ENCODE data around the gene DIAPH2. TPM values are rescaled to one million over a fixed set of nuclear protein-coding genes. Genes with fewer than 3 reads are reported as not detected.
"Not testable (repeated sequence)": the region's sequence is repeated elsewhere in the genome, so short reads cannot be mapped to it uniquely, and the experiment has no call there.

Gene DIAPH2
- total and polyA plus RNA-seq, 8 donors = 1.9 to 10.0 (median 5.9) TPM

DNA sequence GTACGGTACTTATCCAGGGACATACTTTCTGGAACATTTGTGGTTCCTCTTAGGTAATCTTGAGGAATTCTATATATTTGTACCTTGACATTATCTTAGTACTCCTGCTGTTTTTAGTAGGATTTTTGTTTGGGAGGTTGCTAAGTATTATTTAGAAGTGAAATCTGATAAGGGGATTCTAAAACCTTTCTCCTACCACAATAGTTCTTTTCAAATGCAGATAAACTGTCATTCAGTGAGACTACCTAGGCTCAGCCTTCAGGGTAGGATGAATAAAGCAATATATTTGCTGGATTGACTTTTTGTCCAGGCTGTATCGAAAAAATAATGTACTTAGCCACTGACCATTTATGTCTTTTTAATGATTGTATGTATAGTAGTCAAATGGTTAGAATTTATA, 25.4 kb downstream of the DIAPH2 start:
- no peak overlapping the region for H3K27ac ChIP-seq
- FAIRE-seq (no peak), DNase-seq (no peak), ATAC-seq (no peak)
- no peaks in the 10 kb centered on the region for H3K4me1 ChIP-seq
- TF ChIP-seq, protein P1, sequence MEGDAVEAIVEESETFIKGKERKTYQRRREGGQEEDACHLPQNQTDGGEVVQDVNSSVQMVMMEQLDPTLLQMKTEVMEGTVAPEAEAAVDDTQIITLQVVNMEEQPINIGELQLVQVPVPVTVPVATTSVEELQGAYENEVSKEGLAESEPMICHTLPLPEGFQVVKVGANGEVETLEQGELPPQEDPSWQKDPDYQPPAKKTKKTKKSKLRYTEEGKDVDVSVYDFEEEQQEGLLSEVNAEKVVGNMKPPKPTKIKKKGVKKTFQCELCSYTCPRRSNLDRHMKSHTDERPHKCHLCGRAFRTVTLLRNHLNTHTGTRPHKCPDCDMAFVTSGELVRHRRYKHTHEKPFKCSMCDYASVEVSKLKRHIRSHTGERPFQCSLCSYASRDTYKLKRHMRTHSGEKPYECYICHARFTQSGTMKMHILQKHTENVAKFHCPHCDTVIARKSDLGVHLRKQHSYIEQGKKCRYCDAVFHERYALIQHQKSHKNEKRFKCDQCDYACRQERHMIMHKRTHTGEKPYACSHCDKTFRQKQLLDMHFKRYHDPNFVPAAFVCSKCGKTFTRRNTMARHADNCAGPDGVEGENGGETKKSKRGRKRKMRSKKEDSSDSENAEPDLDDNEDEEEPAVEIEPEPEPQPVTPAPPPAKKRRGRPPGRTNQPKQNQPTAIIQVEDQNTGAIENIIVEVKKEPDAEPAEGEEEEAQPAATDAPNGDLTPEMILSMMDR (IDR thresholded peaks at IDR 0.05) = no peak
- H3K4me3 ChIP-seq = no peak overlapping the region
- intact Hi-C loops (cut with DNase I) = no loop called here
- no peaks in the 10 kb centered on the region for H3K27me3 ChIP-seq
- 78 to 92% methylated on average over 2 of the region's 2 CpGs for WGBS, 2 donors
- no peaks in the 10 kb centered on the region for H3K9me3 ChIP-seq
- no peaks in the 10 kb centered on the region for H3K36me3 ChIP-seq

DNA sequence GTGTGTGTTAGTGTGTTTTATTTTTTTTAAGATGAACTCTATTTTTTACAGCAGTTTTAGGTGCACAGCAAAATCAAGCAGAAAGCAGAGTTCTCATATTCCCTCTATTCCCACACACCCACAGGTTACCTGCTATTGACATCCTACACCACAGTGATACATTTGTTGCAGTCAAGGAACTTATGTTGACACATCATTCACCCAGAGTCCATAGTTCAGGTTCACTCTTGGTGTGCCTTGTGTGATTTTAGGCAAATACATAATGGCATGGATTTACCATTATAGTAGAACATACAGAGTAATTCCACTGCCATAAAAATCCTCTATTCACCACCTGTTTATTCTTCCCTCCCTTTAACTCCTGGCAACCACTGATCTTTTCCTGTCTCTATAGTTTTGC, 28.7 kb downstream of the DIAPH2 start:
- DNase-seq (no peak), ATAC-seq (peak in 3 of 4 donors; percentile 57 to 80 (median 67)), FAIRE-seq (peak; percentile 90)
- no peaks in the 10 kb centered on the region for H3K27me3 ChIP-seq
- TF ChIP-seq, protein P1 (IDR thresholded peaks at IDR 0.05) = no peak
- intact Hi-C loops (cut with DNase I) = no loop called here
- H3K27ac ChIP-seq = no peak overlapping the region
- H3K4me3 ChIP-seq = no peak overlapping the region
- no peaks in the 10 kb centered on the region for H3K4me1 ChIP-seq
- no peaks in the 10 kb centered on the region for H3K9me3 ChIP-seq
- H3K36me3 ChIP-seq = no peaks in the 10 kb centered on the region

DNA sequence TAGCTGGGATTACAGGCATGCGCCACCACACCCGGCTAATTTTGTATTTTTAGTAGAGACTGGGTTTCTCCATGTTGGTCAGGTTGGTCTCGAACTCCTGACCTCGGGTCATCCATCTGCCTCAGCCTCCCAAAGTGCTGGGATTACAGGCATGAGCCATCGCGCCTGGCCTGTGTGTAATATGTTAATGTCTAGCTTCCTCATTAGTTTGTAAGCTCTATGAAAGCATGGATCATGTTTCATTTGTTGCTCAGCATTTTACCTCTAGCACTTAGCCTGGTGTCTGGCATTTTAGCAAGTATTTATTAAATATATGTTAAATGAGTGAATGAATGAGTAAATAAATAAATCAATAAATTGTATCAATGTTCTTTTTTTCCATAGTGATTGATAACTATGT, 29.8 kb downstream of the DIAPH2 start:
- ATAC-seq; intact Hi-C loops (cut with DNase I); H3K4me3 ChIP-seq; H3K27ac ChIP-seq; DNase-seq; H3K4me1 ChIP-seq; H3K9me3 ChIP-seq; H3K36me3 ChIP-seq; H3K27me3 ChIP-seq: not testable (repeated sequence)
- 82 to 91% methylated on average over 6 of the region's 6 CpGs for WGBS, 2 donors
- FAIRE-seq = peak; percentile 39

DNA sequence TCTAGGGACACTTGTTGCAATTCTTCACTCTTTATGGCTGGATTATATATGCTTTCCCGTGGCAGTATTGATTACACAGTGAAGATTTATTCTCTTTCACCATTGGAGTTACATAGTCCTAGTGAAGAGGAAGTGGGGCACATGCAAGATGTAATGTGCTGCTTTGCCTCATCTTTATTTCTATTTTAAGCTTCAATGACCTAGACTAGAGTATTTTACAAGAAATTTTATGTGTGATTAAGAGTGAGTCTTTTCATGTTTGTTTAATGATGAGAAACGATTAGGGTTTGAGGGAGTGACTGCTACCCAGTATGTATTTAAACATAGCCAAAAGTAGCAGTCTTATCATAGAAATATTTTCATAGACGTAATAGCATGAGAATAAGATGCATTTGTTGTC, 30.8 kb downstream of the DIAPH2 start:
- FAIRE-seq = peak; percentile 34
- no peak for DNase-seq
- no peak overlapping the region for H3K4me3 ChIP-seq
- H3K27me3 ChIP-seq = no peaks in the 10 kb centered on the region
- intact Hi-C loops (cut with DNase I) = no loop called here
- no peaks in the 10 kb centered on the region for H3K9me3 ChIP-seq
- WGBS, 2 donors = 29 to 33% methylated on average over 3 of the region's 3 CpGs
- ATAC-seq = no peak
- no peak overlapping the region for H3K27ac ChIP-seq
- TF ChIP-seq, protein P1 (IDR thresholded peaks at IDR 0.05) = no peak
- H3K4me1 ChIP-seq = no peaks in the 10 kb centered on the region
- H3K36me3 ChIP-seq = no peaks in the 10 kb centered on the region

DNA sequence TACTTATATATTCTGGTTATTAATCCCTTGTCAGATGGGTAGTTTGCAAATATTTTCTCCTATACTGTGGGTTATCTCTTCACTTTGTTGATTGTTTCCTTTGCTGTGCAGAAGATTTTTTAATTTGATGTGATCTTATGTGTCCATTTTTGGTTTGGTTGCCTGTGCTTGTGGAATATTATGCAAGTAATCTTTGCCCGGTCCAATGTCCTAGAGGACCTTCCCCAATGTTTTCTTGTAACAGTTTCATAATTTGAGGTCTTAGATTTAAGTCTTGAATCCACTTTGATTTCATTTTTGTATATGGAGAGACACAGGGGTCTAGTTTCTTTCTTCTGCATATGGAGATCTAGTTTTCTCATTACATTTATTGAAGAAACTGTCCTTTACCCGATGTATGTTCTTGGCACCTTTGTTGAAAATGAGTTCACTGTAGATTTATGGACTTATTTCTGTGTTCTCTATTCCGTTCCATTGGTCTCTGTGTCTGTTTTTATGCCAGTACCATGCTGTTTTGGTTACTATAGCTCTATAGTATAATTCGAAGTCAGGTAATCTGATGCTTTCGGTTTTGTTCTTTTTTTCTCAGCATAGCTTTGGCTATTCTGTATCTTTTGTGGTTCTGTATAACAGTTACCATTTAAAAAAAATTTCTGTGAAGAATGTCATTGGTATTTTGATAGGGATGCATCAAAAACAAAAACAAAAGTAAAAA, 34.7 kb downstream of the DIAPH2 start:
- Histone ChIP-seq H3K9me3 (no peaks in the 10 kb centered on the region), H3K36me3 (no peaks in the 10 kb centered on the region), H3K4me1 (no peaks in the 10 kb centered on the region), H3K4me3 (no peak overlapping the region), H3K27me3 (no peaks in the 10 kb centered on the region), H3K27ac (no peak overlapping the region)
- intact Hi-C loops (cut with DNase I) = no loop called here
- ATAC-seq (no peak), DNase-seq (no peak), FAIRE-seq (no peak)
- 81 to 97% methylated on average over 5 of the region's 5 CpGs for WGBS, 2 donors
- TF ChIP-seq, protein P1 (IDR thresholded peaks at IDR 0.05) = no peak

Measured in pancreas (tissue), 10 donors.